ENCODE data around the gene RNF207. TPM values are rescaled to one million over a fixed set of nuclear protein-coding genes. Genes with fewer than 3 reads are reported as not detected.

The RNF207 gene
- total RNA-seq, 1 donor from 2014 or later, result 19.4 TPM

GRCh38 chr1:6239950-6240768 is 34.2 kb downstream of the RNF207 start:
- intact Hi-C loops (cut with DNase I), result loop anchor here (5.0 to 10.0 kb wide), 2 partner anchors 188 to 195 kb away; no protein-coding TSS in a partner anchor
- Histone ChIP-seq H3K36me3 (no peaks in the 10 kb centered on the region), H3K4me1 (peaks cover 18% of the 10 kb centered on the region), H3K9me3 (no peaks in the 10 kb centered on the region), H3K27me3 (peaks cover 27% of the 10 kb centered on the region), H3K27ac (no peak overlapping the region), H3K4me3 (no peak overlapping the region)
- TF ChIP-seq CTCF (IDR thresholded peaks at IDR 0.05) (no peak), POLR2A (IDR thresholded peaks at IDR 0.05) (no peak), POLR2AphosphoS5 (IDR thresholded peaks at IDR 0.05; ENCODE audit: insufficient read depth in 1 of 2, low read depth in 1 of 2) (no peak)
- DNase-seq (ENCODE audit: extremely low spot score in 2 of 2), result no peak

GRCh38 chr1:6241107-6241886 is 35.4 kb downstream of the RNF207 start:
- Histone ChIP-seq H3K36me3 (no peaks in the 10 kb centered on the region), H3K9me3 (no peaks in the 10 kb centered on the region), H3K4me1 (peaks cover 28% of the 10 kb centered on the region), H3K27me3 (peaks cover 27% of the 10 kb centered on the region), H3K4me3 (peak overlapping the region in 1 of 2 donors; percentile 1), H3K27ac (no peak overlapping the region)
- intact Hi-C loops (cut with DNase I), result loop anchor here (5.0 to 10.0 kb wide), 2 partner anchors 189 to 194 kb away; no protein-coding TSS in a partner anchor
- DNase-seq (ENCODE audit: extremely low spot score in 2 of 2), result no peak
- TF ChIP-seq POLR2AphosphoS5 (IDR thresholded peaks at IDR 0.05; ENCODE audit: insufficient read depth in 1 of 2, low read depth in 1 of 2) (no peak), POLR2A (IDR thresholded peaks at IDR 0.05) (no peak), CTCF (IDR thresholded peaks at IDR 0.05) (no peak)

- Histone ChIP-seq H3K9me3 (no peaks in the 10 kb centered on the region), H3K27me3 (peaks cover 27% of the 10 kb centered on the region), H3K36me3 (no peaks in the 10 kb centered on the region), H3K4me3 (peak overlapping the region in 1 of 2 donors; percentile 1), H3K4me1 (peaks cover 36% of the 10 kb centered on the region), H3K27ac (no peak overlapping the region)
- intact Hi-C loops (cut with DNase I), result loop anchor here (5.0 to 10.0 kb wide), 2 partner anchors 190 to 193 kb away; no protein-coding TSS in a partner anchor
- TF ChIP-seq POLR2AphosphoS5 (IDR thresholded peaks at IDR 0.05; ENCODE audit: insufficient read depth in 1 of 2, low read depth in 1 of 2) (no peak), CTCF (IDR thresholded peaks at IDR 0.05) (no peak)
- DNase-seq (ENCODE audit: extremely low spot score in 2 of 2), result no peak
Observed at GRCh38 chr1:6241887-6242740, 36.2 kb downstream of the RNF207 start.

- Histone ChIP-seq H3K36me3 (no peaks in the 10 kb centered on the region), H3K27me3 (peaks cover 27% of the 10 kb centered on the region), H3K27ac (no peak overlapping the region), H3K9me3 (no peaks in the 10 kb centered on the region), H3K4me3 (no peak overlapping the region), H3K4me1 (peaks cover 37% of the 10 kb centered on the region)
- intact Hi-C loops (cut with DNase I), result loop anchor here (5.0 to 10.0 kb wide), 2 partner anchors 191 to 192 kb away; no protein-coding TSS in a partner anchor
- DNase-seq (ENCODE audit: extremely low spot score in 2 of 2), result no peak
- no peak for TF ChIP-seq POLR2AphosphoS5 (IDR thresholded peaks at IDR 0.05; ENCODE audit: insufficient read depth in 1 of 2, low read depth in 1 of 2)
- TF ChIP-seq POLR2A (IDR thresholded peaks at IDR 0.05), result no peak
- TF ChIP-seq CTCF (IDR thresholded peaks at IDR 0.05), result no peak
Observed at GRCh38 chr1:6243053-6243834, 37.3 kb downstream of the RNF207 start.
